HG03135 (cell line): ENCODE measurements around the gene ADCY5.

Source experiments
- ATAC-seq: cut with Tn5 transposase; IDR thresholded peaks from one replicate; pipeline ENCODE4 v1.9.1; 2021; ENCODE audit warnings: mild to moderate bottlenecking, moderate library complexity; ENCODE audit not compliant: unreplicated experiment

Gene ADCY5

GRCh38 chr3:123411340-123412040, 37.4 kb downstream of the ADCY5 start:
- ATAC-seq, result no peak

DNA sequence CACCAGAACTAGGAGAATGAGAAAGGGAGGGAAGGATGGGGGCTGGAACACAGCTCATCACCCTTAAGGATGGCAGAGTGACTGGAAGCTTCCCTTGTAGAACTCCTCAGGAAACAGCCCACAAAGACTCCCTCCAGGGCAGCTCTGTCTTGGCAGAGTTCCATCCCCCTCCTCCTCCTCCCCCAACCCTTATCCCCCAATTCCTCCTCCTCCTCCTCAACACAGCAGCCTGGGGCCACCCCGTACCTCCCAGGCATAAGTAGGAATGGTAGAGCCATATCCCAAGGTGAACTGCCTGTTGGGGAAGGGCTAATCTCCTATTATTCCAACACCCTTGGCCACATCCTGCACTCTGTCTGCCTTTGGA, 38.8 kb downstream of the ADCY5 start:
- no peak for ATAC-seq

GRCh38 chr3:123409443-123410148, 39.3 kb downstream of the ADCY5 start:
- no peak for ATAC-seq

DNA sequence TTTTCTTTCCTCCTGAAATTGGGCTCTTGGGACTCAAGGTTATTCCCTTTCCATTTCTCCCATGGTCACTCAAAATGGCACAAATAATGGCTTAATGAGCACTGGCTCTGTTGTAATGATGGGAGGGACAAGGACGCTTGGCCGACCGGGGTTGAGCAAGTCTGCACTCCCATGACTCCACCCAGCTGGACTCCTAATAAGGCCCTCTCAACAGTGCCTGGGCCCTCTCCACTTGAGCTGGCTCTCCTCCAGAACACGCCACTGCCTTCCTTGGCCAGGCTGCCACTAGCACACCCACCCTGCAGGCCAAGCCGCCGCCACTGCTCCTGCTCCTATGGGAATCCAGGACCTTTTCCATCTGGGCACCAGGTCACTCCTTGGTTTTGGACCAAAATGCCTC, 42.3 kb downstream of the ADCY5 start:
- no peak for ATAC-seq

DNA sequence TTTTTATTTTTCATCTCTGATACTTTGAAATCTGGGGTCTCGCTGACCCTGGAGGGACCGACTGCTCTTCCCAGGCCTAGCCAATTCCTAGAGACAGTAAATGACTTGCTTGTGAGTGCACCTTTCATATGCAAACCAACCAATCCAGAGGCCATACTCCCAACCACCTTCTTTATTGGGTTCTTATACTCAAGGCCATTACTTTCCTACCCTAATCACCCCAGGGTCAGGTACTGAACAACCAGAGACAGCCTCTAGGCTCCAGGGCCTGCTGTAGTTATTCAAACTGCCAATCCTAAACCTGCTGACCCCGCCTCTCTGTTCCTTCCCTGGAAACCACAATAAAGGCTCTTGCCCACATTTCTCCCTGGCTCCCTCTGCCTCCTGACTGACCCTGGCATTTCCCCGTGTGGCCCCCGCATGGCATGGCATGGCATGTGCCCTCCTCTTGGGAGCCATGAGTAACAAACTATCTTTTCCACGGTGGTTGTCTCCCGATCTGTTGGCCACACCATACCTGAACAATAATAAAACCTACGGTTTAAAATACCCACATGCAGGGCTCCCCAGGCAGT, 42.9 kb downstream of the ADCY5 start:
- ATAC-seq, result no peak

- no peak for ATAC-seq
These were observed 43.9 kb downstream of the ADCY5 start for GRCh38 chr3:123405021-123405420.

GRCh38 chr3:123404391-123404790, 44.5 kb downstream of the ADCY5 start:
- ATAC-seq, result no peak

GRCh38 chr3:123401836-123402530, 46.9 kb downstream of the ADCY5 start:
- ATAC-seq, result no peak

GRCh38 chr3:123400169-123400568, 48.7 kb downstream of the ADCY5 start:
- no peak for ATAC-seq

DNA sequence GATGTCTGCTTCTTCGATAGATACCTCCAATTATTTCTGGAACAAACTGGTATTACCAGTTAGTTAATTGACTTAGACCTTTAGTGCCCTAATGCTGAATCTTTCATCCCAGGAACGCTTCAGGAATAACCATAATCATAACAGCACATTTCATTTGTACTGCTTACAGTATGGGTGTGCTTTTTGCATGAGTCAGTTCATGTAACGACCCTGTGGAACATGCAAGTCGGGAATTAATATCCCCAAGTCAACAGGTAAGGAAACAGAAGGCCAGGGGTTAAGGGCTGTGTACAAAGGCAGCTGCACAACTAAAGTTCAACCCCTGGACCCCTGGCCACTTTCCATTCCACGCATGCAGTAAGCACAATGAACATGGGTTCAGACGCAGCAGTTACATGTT, 49.2 kb downstream of the ADCY5 start:
- ATAC-seq, result no peak

DNA sequence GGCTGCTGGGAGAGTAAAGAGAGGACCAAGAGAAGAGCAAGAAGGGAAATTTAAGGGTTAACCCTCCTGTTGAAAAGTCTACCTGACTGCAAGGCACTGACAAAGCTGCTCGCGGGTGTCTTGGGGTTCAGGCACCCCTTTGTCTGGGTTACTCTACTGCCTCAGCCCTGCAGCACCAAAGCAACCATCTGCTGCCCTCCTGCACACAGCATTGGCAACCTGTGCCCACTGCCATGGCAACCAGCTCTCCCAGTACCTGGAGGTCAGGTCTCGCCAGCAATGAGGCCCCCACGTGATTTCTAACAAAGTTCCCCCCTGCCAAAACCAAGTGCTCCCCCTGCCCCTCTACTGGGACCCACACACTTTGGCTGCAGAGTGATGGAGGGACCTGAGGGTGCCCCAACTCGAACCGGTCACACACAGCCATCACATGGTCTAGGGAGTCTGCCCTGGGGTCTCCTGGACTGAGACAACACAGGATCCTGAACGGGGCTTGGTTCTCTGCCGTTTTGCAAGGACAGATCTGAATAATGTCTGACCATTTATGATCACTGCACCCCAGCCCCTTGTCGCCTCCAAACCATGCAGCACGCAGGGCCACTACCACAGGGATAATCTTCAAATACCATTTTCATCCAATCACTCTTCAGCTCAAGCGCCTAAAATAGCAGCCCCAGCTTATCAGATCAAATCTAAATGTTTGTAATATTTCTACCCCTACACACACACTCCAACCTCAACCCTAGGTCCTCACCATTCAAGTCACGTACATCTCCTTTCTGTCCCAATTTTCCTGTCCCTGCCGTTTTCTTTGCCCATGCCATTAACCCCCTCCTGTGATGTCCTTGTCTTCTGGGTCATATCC, 50.7 kb downstream of the ADCY5 start:
- no peak for ATAC-seq

GRCh38 chr3:123397050-123397590, 51.8 kb downstream of the ADCY5 start:
- ATAC-seq, result no peak

DNA sequence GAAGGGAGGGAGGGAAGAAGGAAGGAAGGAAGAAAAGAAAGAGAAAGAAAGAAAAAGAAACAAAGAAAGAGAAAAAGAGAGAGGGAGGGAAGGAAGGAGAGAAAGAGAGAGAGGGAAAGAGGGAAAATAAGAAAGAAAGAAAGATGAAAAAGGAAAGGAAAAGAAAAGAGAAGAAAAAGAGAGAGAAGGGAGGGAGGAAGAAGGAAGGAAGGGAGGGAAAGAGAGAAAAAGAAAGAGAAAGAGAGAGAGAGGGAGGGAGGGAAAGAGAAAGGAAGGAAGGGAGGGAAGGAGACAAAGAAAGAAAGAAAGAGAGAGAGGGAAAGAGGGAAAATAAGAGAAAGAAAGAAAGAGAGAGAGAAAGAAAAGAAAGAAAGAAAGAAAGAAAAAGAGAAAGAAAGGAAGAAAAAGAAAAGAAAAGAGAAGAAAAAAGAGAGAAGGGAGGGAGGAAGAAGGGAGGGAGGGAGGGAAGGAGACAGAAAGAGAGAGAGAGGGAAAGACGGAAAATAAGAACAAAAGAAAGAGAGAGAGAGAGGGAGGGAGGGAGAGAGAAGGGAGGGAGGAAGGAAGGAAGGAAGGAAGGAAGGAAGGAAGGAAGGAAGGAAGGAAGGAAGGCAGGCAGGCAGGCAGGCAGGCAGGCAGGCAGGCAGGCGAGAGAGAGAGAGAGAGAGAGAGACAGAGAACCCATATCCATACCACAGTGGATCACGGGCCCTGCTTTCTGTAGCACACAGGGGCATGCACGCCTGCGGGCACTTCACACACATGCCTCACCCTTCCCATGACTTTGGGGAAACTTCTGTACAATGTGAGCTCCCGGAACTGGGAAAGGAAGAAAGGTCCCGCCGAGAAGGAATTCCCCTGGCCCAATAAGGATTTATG, 52.5 kb downstream of the ADCY5 start:
- ATAC-seq, result no peak

GRCh38 chr3:123395235-123395634, 53.7 kb downstream of the ADCY5 start:
- ATAC-seq, result no peak

DNA sequence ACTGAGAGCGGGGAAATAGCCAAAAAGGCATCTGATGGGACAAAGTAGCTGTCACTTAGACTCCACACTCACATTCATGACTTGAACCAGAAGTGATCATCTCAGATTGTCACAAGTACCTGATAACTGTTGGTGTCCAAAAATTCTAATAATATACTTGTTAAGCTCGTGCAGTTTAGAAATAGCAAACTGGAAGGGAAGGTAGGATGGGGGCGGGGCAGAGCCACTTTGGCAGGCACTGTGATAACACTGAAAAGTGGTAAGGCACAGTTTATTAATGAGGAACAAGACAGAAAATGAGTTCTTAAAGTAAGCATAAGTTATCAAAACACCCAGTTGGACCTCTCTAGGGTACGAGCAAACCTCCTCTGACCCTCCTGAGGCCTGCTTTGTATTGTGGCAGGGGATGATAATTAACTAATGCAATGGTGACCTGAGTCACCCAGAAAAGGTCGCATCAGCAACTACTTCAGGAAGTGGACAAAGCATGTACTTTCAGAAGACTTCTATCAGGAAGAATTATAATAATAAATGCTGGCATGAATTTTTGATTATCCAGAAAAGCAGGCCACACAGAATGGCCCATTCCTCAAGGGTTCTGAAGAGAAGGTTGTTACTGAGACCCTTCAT, 54.4 kb downstream of the ADCY5 start:
- ATAC-seq, result no peak

DNA sequence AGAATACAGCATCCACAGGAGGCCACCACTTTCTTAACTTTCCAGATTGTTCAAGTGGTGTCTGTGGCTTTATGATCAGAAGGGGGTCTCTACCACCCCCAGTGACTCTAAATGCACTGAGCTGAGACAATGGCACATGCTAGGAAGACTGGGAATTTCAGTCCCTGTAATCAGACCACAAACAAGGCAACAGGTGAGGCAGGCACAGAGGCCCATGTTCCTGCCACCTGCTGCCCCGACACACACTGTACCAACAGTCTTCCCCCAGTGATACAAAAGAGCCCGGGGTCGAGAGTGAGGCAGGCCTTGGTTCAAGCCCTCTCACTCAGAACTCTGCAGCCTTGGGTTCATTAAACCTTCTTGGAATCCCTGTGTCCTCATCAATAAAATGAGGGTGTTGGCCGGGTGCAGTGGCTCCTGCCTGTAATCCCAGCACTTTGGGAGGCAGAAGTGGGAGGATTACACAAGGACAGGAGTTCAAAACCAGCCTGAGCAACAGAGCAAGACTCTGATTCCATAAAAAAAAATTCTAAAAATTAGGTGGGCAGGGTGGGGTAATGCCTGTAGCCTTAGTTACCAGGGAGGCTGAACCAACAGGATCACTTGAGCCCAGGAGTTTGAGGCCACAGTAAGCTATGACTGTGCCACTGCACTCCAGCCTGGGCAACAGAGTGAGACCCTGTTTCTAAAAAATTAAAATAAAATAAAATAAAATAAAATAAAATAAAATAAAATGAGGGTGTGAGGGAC, 55.8 kb downstream of the ADCY5 start:
- no peak for ATAC-seq

- ATAC-seq, result no peak
These were observed 56.5 kb downstream of the ADCY5 start for GRCh38 chr3:123392368-123392767.

- ATAC-seq, result no peak
These were observed 57.9 kb downstream of the ADCY5 start for GRCh38 chr3:123390865-123391600.
